ENCODE measurements around the gene KCNMA1. TPM values are rescaled to one million over a fixed set of nuclear protein-coding genes. Genes with fewer than 3 reads are reported as not detected.

Gene KCNMA1
- total and polyA plus RNA-seq, 2 donors (not counting 1 experiment from before 2014, with no cell fraction given), result 0.82 to 3.1 TPM

GRCh38 chr10:77478247-77478961 is 159.2 kb downstream of the KCNMA1 start:
- H3K9me3 Mint-ChIP-seq (ENCODE audit: insufficient read depth), result no peaks in the 10 kb centered on the region
- intact Hi-C loops (cut with micrococcal nuclease), result no loop called here

More at GRCh38 chr10:77478247-77478961, 159.2 kb downstream of the KCNMA1 start:
- ChIA-PET CTCF (no interaction called here), POLR2A (no interaction called here)
- DNase-seq (no peak), ATAC-seq (ENCODE audit: low read depth) (no peak)
- H3K4me3 ChIP-seq (ENCODE audit: control extremely low read depth in 1 of 5, extremely low read depth in 1 of 5, insufficient read depth in 1 of 5, low read depth in 2 of 5, low read length in 4 of 5), result no peak overlapping the region
- Mint-ChIP-seq H3K27ac (no peak overlapping the region), H3K4me1 (no peaks in the 10 kb centered on the region), H3K27me3 (peaks cover 3% of the 10 kb centered on the region), H3K4me3 (no peak overlapping the region)
- H4K20me1 ChIP-seq (ENCODE audit: control insufficient read depth, insufficient read depth, low read length, poor library complexity, severe bottlenecking), result no peaks in the 10 kb centered on the region
- no peak overlapping the region for H3K27ac ChIP-seq (ENCODE audit: low read length in 2 of 2)
- H3K79me2 ChIP-seq (ENCODE audit: control insufficient read depth, insufficient read depth, low read length), result no peaks in the 10 kb centered on the region
- H2AFZ ChIP-seq (ENCODE audit: insufficient read depth, low read depth, low read length, poor library complexity, severe bottlenecking), result no peak overlapping the region
- H3K36me3 ChIP-seq (replicated peaks in 1 of 2; ENCODE audit: control extremely low read depth in 1 of 2, control insufficient read depth in 1 of 2, extremely low read depth in 1 of 2, insufficient read depth in 2 of 2, low read length in 1 of 2), result no peaks in the 10 kb centered on the region
- H3K27me3 ChIP-seq (replicated peaks in 1 of 4; ENCODE audit: control extremely low read depth in 1 of 4, control insufficient read depth in 3 of 4, insufficient read depth in 4 of 4, low read length in 3 of 4), result no peaks in the 10 kb centered on the region
- H3K4me1 ChIP-seq (ENCODE audit: control insufficient read depth in 2 of 2, insufficient read depth in 2 of 2, low read length in 2 of 2), result no peaks in the 10 kb centered on the region
- WGBS (ENCODE audit: insufficient coverage), result 90% methylated on average over 2 of the region's 4 CpGs
- no peak overlapping the region for H3K9ac ChIP-seq (ENCODE audit: low read length)
- no peak overlapping the region for H3K4me2 ChIP-seq (replicated peaks; ENCODE audit: low read depth, low read length, poor library complexity, severe bottlenecking)
- TF ChIP-seq EZH2 (IDR thresholded peaks at IDR 0.05; ENCODE audit: borderline replicate concordance, insufficient read depth, low read depth, low read length, poor library complexity, severe bottlenecking) (no peak), CTCF (IDR thresholded peaks at IDR 0.05) (no peak)
- H3K9me3 ChIP-seq (ENCODE audit: control extremely low read depth in 1 of 3, control insufficient read depth in 2 of 3, insufficient read depth in 1 of 3, low read length in 2 of 3), result no peaks in the 10 kb centered on the region

Measured in B cell (primary cell).